Uterus (tissue), 2 donors: ENCODE measurements around the gene CNR2.

Source experiments
- POLR2A ChIP-seq, 2 donors: fragments of 450-650 bp; IDR thresholded peaks; one replicate each; pipeline ENCODE4 v1.6.1; 2016; ENCODE audit warnings: antibody characterized with exemption in 2 of 2, mild to moderate bottlenecking in 1 of 2, moderate library complexity in 1 of 2
- TF ChIP-seq, protein P1 (sequence below), 4 experiments: fragments of 200-600 bp in 2 of 4; fragments of 450-650 bp in 2 of 4; sonication (generic) in 2 of 4; IDR thresholded peaks; one replicate each; pipeline ENCODE4 v1.5.1; 2016 to 2019; ENCODE audit warnings: antibody characterized with exemption in 4 of 4, mild to moderate bottlenecking in 2 of 4, moderate library complexity in 1 of 4

DNA sequence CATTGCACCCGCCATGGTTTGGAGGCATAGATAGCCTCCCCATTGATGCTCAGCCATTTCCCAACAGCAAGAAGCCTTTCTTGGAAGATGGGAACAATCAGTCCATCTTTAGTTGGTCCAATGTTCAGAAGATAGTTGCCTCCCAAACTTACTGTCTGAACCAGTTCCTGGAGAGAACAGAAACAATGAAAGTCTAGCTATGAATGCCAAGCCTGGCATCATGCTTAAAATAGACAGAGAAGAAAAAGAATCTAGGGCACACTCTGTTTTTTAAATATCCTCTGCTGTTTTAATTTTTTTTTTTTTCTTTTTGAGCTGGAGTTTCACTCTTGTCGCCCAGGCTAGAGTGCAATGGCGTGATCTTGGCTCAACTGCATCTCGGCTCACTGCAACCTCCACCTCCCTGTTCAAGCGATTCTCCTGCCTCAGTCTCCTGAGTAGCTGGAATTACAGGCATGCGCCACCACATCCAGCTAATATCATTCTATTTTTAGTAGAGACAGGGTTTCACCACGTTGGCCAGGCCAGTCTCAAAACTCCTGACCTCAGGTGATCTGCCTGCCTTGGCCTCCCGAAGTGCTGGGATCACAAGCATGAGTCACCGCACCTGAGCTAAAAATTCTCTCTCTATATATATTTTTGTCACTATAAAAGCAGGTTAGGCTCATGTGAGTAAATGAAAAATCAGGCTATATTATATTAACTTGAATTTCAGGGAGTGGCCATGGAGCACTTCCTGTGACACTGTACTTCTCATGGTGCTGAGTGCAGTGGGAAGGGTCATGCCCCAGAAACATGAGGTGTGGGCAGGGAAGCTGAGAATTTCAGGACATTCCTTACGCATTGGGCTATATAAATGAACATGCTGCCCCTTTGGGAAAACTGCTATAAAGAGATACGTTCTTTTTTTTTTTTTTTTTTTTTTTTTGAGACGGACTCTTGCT lies 64.2 kb downstream of the CNR2 start:
- TF ChIP-seq, protein P1, sequence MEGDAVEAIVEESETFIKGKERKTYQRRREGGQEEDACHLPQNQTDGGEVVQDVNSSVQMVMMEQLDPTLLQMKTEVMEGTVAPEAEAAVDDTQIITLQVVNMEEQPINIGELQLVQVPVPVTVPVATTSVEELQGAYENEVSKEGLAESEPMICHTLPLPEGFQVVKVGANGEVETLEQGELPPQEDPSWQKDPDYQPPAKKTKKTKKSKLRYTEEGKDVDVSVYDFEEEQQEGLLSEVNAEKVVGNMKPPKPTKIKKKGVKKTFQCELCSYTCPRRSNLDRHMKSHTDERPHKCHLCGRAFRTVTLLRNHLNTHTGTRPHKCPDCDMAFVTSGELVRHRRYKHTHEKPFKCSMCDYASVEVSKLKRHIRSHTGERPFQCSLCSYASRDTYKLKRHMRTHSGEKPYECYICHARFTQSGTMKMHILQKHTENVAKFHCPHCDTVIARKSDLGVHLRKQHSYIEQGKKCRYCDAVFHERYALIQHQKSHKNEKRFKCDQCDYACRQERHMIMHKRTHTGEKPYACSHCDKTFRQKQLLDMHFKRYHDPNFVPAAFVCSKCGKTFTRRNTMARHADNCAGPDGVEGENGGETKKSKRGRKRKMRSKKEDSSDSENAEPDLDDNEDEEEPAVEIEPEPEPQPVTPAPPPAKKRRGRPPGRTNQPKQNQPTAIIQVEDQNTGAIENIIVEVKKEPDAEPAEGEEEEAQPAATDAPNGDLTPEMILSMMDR (IDR thresholded peaks at IDR 0.05) = no peak
- no peak for TF ChIP-seq POLR2A (IDR thresholded peaks at IDR 0.05)
